GM18951 (cell line): ENCODE results near the gene SLC25A43.

Source experiments
- POLR2A ChIP-seq: IDR thresholded peaks from 4 replicates; pipeline ENCODE4 v1.6.1; 2011; ENCODE audit warnings: mild to moderate bottlenecking; ENCODE audit not compliant: insufficient read length, insufficient read depth; ENCODE audit errors: extremely low read depth
- in situ Hi-C: fragments of 300-500 bp; cut with MboI; formaldehyde crosslinking; loops from one replicate; pipeline ENCODE4 v1.12.0; 2022; ENCODE audit warnings: low sequenced_read_pairs, mixed read lengths, inconsistent platforms; ENCODE audit not compliant: unreplicated experiment

The SLC25A43 gene

GRCh38 chrX:119389871-119390501, 9.2 kb upstream of the SLC25A43 start:
- in situ Hi-C loops, result no loop called here
- no peak for TF ChIP-seq POLR2A

GRCh38 chrX:119391279-119391678, 7.9 kb upstream of the SLC25A43 start:
- no peak for TF ChIP-seq POLR2A
- in situ Hi-C loops, result no loop called here

- no peak for TF ChIP-seq POLR2A
- in situ Hi-C loops, result no loop called here
Observed at GRCh38 chrX:119393144-119393543, 6.0 kb upstream of the SLC25A43 start.

GRCh38 chrX:119398587-119398973, 556 bp upstream of the SLC25A43 start:
- in situ Hi-C loops, result no loop called here
- TF ChIP-seq POLR2A, result no peak

GRCh38 chrX:119399772-119400101, 601 bp downstream of the SLC25A43 start:
- in situ Hi-C loops, result no loop called here
- no peak for TF ChIP-seq POLR2A

- in situ Hi-C loops, result no loop called here
- no peak for TF ChIP-seq POLR2A
Observed at GRCh38 chrX:119401569-119401968, 2.4 kb downstream of the SLC25A43 start.

GRCh38 chrX:119402588-119402987, 3.5 kb downstream of the SLC25A43 start:
- no peak for TF ChIP-seq POLR2A
- in situ Hi-C loops, result no loop called here

GRCh38 chrX:119406776-119407175, 7.6 kb downstream of the SLC25A43 start:
- in situ Hi-C loops, result no loop called here
- no peak for TF ChIP-seq POLR2A

GRCh38 chrX:119407681-119408080, 8.5 kb downstream of the SLC25A43 start:
- no peak for TF ChIP-seq POLR2A
- in situ Hi-C loops, result no loop called here

GRCh38 chrX:119410027-119410819, 11.1 kb downstream of the SLC25A43 start:
- in situ Hi-C loops, result no loop called here
- no peak for TF ChIP-seq POLR2A

GRCh38 chrX:119410854-119411253, 11.7 kb downstream of the SLC25A43 start:
- no peak for TF ChIP-seq POLR2A
- in situ Hi-C loops, result no loop called here

GRCh38 chrX:119411959-119412358, 12.8 kb downstream of the SLC25A43 start:
- in situ Hi-C loops, result no loop called here
- no peak for TF ChIP-seq POLR2A

GRCh38 chrX:119417376-119417775, 18.2 kb downstream of the SLC25A43 start:
- no peak for TF ChIP-seq POLR2A
- in situ Hi-C loops, result no loop called here

GRCh38 chrX:119417842-119418241, 18.7 kb downstream of the SLC25A43 start:
- in situ Hi-C loops, result no loop called here
- TF ChIP-seq POLR2A, result no peak
